H1 (cell line): Measurements from ENCODE around the gene GOLGA2. TPM values are rescaled to one million over a fixed set of nuclear protein-coding genes. Genes with fewer than 3 reads are reported as not detected.

Experiments used
- ATF3 ChIP-seq: IDR thresholded peaks from 2 replicates; pipeline ENCODE4 v1.6.1; 2011; ENCODE audit warnings: low read depth, mild to moderate bottlenecking, low read length; ENCODE audit not compliant: insufficient read depth
- BCL11A ChIP-seq, 2 experiments: IDR thresholded peaks; one replicate each; pipeline ENCODE4 v1.6.1; 2011; ENCODE audit warnings: low read depth in 2 of 2, low read length in 2 of 2, mild to moderate bottlenecking in 2 of 2
- CHD7 ChIP-seq: fragments of 300-600 bp; sonication (generic); IDR thresholded peaks from 2 replicates; pipeline ENCODE4 v1.7.1; 2012; ENCODE audit warnings: low read length, moderate library complexity, mild to moderate bottlenecking, inconsistent platforms; ENCODE audit not compliant: insufficient replicate concordance
- PHF8 ChIP-seq: fragments of 200-600 bp; sonication (generic); conservative IDR thresholded peaks from 2 replicates; pipeline ENCODE4 v1.7.1; 2012; ENCODE audit warnings: low read depth, mild to moderate bottlenecking, inconsistent platforms, low read length, moderate library complexity
- POLR2A ChIP-seq, 2 experiments: IDR thresholded peaks; 1 replicate in 1 of 2; 2 replicates in 1 of 2; pipeline ENCODE4 v1.6.1; 2011; ENCODE audit warnings: low read depth in 2 of 2, low read length in 2 of 2, mild to moderate bottlenecking in 2 of 2; ENCODE audit errors: control extremely low read depth in 1 of 2
- RNF2 ChIP-seq: fragments of 200-900, 300-1000 bp; sonication (generic); IDR thresholded peaks from 2 replicates; pipeline ENCODE4 v1.7.1; 2016; ENCODE audit warnings: borderline replicate concordance, low read depth, mild to moderate bottlenecking, antibody characterized with exemption, low read length; ENCODE audit not compliant: poor library complexity, severe bottlenecking; ENCODE audit errors: missing control alignments
- SP1 ChIP-seq: IDR thresholded peaks from 2 replicates; pipeline ENCODE4 v1.6.1; 2011; ENCODE audit warnings: low read depth, low read length
- TAF7 ChIP-seq: optimal IDR thresholded peaks from 2 replicates; pipeline ENCODE3; 2011; ENCODE audit warnings: low read depth, mild to moderate bottlenecking, inconsistent platforms, low read length, moderate library complexity, borderline replicate concordance
- polyA plus RNA-seq, 7 experiments: library from polyadenylated mRNA; depleted of rRNA in 3 of 7; stranded (reverse) in 5 of 7; unstranded in 2 of 7; fragments of >200 nt in 5 of 7; fragments of 200-250 nt in 2 of 7; gene quantifications; 1 replicate in 5 of 7; 2 replicates in 1 of 7; 4 replicates in 1 of 7; pipeline versions ENCODE4 v1.2.1 to v1.2.3, GENCODE V29; 2011 to 2013; ENCODE audit warnings: missing spikeins in 2 of 7, mixed read lengths in 2 of 7
- total RNA-seq: library from RNA; stranded (reverse); fragmentation: NEBNext Ultra II Directional; extraction: Animal tissue kit (Norgen Biotek cat#: 25700); gene quantifications from 2 replicates; pipeline ENCODE4 v1.2.1, GENCODE V29; 2021

GOLGA2 gene
- total and polyA plus RNA-seq, 2 of the 8 experiments (the other 6 are each of a cell fraction or from before 2014, with no cell fraction given): 13.1 to 43.6 TPM

- TF ChIP-seq CHD7 (no peak), RNF2 (no peak), BCL11A (IDR thresholded peaks at IDR 0.05; ENCODE audit: low read depth in 2 of 2, low read length in 2 of 2) (no peak), PHF8 (peak; percentile 86), TAF7 (peak; percentile 53), POLR2A (IDR thresholded peaks at IDR 0.05; ENCODE audit: control extremely low read depth in 1 of 2, low read depth in 2 of 2, low read length in 2 of 2) (no peak; a peak in 1 of 3 replicates), SP1 (no peak; the same call in 1 of the 2 replicates), ATF3 (peak; percentile 39; the same call in 1 of the 2 replicates)
Observed at GRCh38 chr9:128321879-128322403, 46.1 kb upstream of the GOLGA2 start (continued).
